ENCODE data around the gene OR2J3. TPM values are rescaled to one million over a fixed set of nuclear protein-coding genes. Genes with fewer than 3 reads are reported as not detected.
"Not testable (repeated sequence)": the region's sequence is repeated elsewhere in the genome, so short reads cannot be mapped to it uniquely, and the experiment has no call there.

OR2J3 gene
- polyA plus RNA-seq, 5 donors = not detected

GRCh38 chr6:29159922-29160321, 52.1 kb downstream of the OR2J3 start:
- DNase-seq = not testable (repeated sequence)

Other genes with a start within 250 kb of the OR2J3 start
- 100 to 1,000 TPM in 1 of 5 donors, 10 to 100 TPM in 4; 70.0 to 100 (median 90.7) TPM for gene TRIM27, start 184.1 kb upstream of the OR2J3 start, polyA plus RNA-seq (ENCODE audit: insufficient read depth in 1 of 5, insufficient read length in 5 of 5, low replicate concordance in 1 of 5)
- gene ZNF311, start 102.7 kb upstream of the OR2J3 start, polyA plus RNA-seq (ENCODE audit: insufficient read depth in 1 of 5, insufficient read length in 5 of 5, low replicate concordance in 1 of 5) = 1 to 10 TPM; 5.3 to 7.9 (median 7.3) TPM
- gene OR2W1, start 62.9 kb upstream of the OR2J3 start, polyA plus RNA-seq (ENCODE audit: insufficient read depth in 1 of 5, insufficient read length in 5 of 5, low replicate concordance in 1 of 5) = not detected
- gene OR2B3, start 20.7 kb upstream of the OR2J3 start, polyA plus RNA-seq (ENCODE audit: insufficient read depth in 1 of 5, insufficient read length in 5 of 5, low replicate concordance in 1 of 5) = not detected
- not detected for gene OR2J1, start 8.6 kb upstream of the OR2J3 start, polyA plus RNA-seq (ENCODE audit: insufficient read depth in 1 of 5, insufficient read length in 5 of 5, low replicate concordance in 1 of 5)
- gene OR2J2, start 62.8 kb downstream of the OR2J3 start, polyA plus RNA-seq (ENCODE audit: insufficient read depth in 1 of 5, insufficient read length in 5 of 5, low replicate concordance in 1 of 5) = not detected
- under 1 TPM; 0.05 to 0.12 (median 0.07) TPM for gene OR14J1, start 193.6 kb downstream of the OR2J3 start, polyA plus RNA-seq (ENCODE audit: insufficient read depth in 1 of 5, insufficient read length in 5 of 5, low replicate concordance in 1 of 5)